Tibial artery (tissue), 4 donors: ENCODE results near the gene GAMT.

Source experiments
- DNase-seq, 2 donors: peaks; one replicate each; pipeline ENCODE4 v3.0.0-alpha.2; 2019
- H3K27ac ChIP-seq, 2 donors: fragments of 200-600 bp; sonication (generic) in 1 of 2; 1 replicate in 1 of 2; 2 replicates in 1 of 2; pipeline ENCODE4 v1.5.1; 2018 to 2019; ENCODE audit warnings: mild to moderate bottlenecking in 1 of 2
- H3K27me3 ChIP-seq, 2 donors: fragments of 200-600 bp; sonication (generic) in 1 of 2; one replicate each; pipeline versions ENCODE4 v1.5.1 to v1.6.0; 2016 to 2019
- H3K36me3 ChIP-seq, 3 donors: fragments of 200-600 bp; sonication (generic) in 2 of 3; one replicate each; pipeline ENCODE4 v1.5.1; 2016 to 2019; ENCODE audit warnings: mild to moderate bottlenecking in 2 of 3
- H3K4me1 ChIP-seq, 4 donors: fragments of 200-600 bp; sonication (generic) in 2 of 4; 1 replicate in 3 of 4; 2 replicates in 1 of 4; pipeline ENCODE4 v1.5.1; 2016 to 2019
- H3K4me3 ChIP-seq, 2 donors: fragments of 200-600 bp; sonication (generic) in 1 of 2; 1 replicate in 1 of 2; 2 replicates in 1 of 2; pipeline ENCODE4 v1.5.1; 2018 to 2019; ENCODE audit warnings: mild to moderate bottlenecking in 2 of 2
- H3K9me3 ChIP-seq, 3 donors: fragments of 200-600 bp; sonication (generic) in 1 of 3; one replicate each; pipeline ENCODE4 v1.5.1; 2016 to 2019
- CTCF ChIP-seq, 2 experiments: fragments of 200-600 bp in 1 of 2; fragments of 450-650 bp in 1 of 2; IDR thresholded peaks; one replicate each; pipeline ENCODE4 v1.5.1; 2017 to 2019; ENCODE audit warnings: antibody characterized with exemption in 2 of 2, mild to moderate bottlenecking in 1 of 2, moderate library complexity in 1 of 2
- intact Hi-C: fragments of 100-400 bp; cut with DNase I; formaldehyde crosslinking; loops from one replicate; pipeline ENCODE4 v1.15.0; 2023; ENCODE audit warnings: low total_unique reads

GAMT gene

GRCh38 chr19:1366899-1367870 is 34.2 kb downstream of the GAMT start:
- Histone ChIP-seq H3K4me3 (no peak overlapping the region), H3K4me1 (peaks cover 0 to 5% (median 3%) of the 10 kb centered on the region in 4 donors), H3K36me3 (peaks cover 58 to 100% (median 95%) of the 10 kb centered on the region in 3 donors), H3K27me3 (no peaks in the 10 kb centered on the region), H3K9me3 (no peaks in the 10 kb centered on the region), H3K27ac (no peak overlapping the region)
- no peak for TF ChIP-seq CTCF (IDR thresholded peaks at IDR 0.05)
- intact Hi-C loops: no loop called here
- no peak for DNase-seq

- Histone ChIP-seq H3K9me3 (no peaks in the 10 kb centered on the region), H3K27ac (no peak overlapping the region), H3K27me3 (no peaks in the 10 kb centered on the region), H3K36me3 (peaks cover 56 to 96% (median 88%) of the 10 kb centered on the region in 3 donors), H3K4me3 (no peak overlapping the region), H3K4me1 (peaks cover 0 to 14% (median 12%) of the 10 kb centered on the region in 4 donors)
- no peak for TF ChIP-seq CTCF (IDR thresholded peaks at IDR 0.05)
- intact Hi-C loops: no loop called here
- DNase-seq: no peak
Measured at GRCh38 chr19:1366296-1366695, 35.0 kb downstream of the GAMT start.

- no peak for TF ChIP-seq CTCF (IDR thresholded peaks at IDR 0.05)
- no peak overlapping the region for H3K27ac ChIP-seq
- H3K9me3 ChIP-seq: no peaks in the 10 kb centered on the region
- H3K4me1 ChIP-seq: peaks cover 0 to 21% (median 19%) of the 10 kb centered on the region in 4 donors
- H3K27me3 ChIP-seq: no peaks in the 10 kb centered on the region
- no peak overlapping the region for H3K4me3 ChIP-seq
- DNase-seq: no peak
- intact Hi-C loops: no loop called here
- peaks cover 49 to 91% (median 81%) of the 10 kb centered on the region in 3 donors for H3K36me3 ChIP-seq
Measured at GRCh38 chr19:1365319-1366269, 35.7 kb downstream of the GAMT start.

GRCh38 chr19:1364070-1364704 is 37.2 kb downstream of the GAMT start:
- Histone ChIP-seq H3K27me3 (no peaks in the 10 kb centered on the region), H3K4me3 (no peak overlapping the region), H3K36me3 (peaks cover 35 to 88% (median 71%) of the 10 kb centered on the region in 3 donors), H3K4me1 (peaks cover 0 to 28% (median 23%) of the 10 kb centered on the region in 4 donors), H3K9me3 (no peaks in the 10 kb centered on the region), H3K27ac (no peak overlapping the region)
- intact Hi-C loops: no loop called here
- DNase-seq: no peak
- no peak for TF ChIP-seq CTCF (IDR thresholded peaks at IDR 0.05)

- Histone ChIP-seq H3K27ac (no peak overlapping the region), H3K4me1 (peaks cover 0 to 28% (median 23%) of the 10 kb centered on the region in 4 donors), H3K9me3 (no peaks in the 10 kb centered on the region), H3K4me3 (no peak overlapping the region), H3K36me3 (peaks cover 38 to 87% (median 71%) of the 10 kb centered on the region in 3 donors), H3K27me3 (no peaks in the 10 kb centered on the region)
- no peak for TF ChIP-seq CTCF (IDR thresholded peaks at IDR 0.05)
- intact Hi-C loops: no loop called here
- no peak for DNase-seq
Measured at GRCh38 chr19:1363599-1363998, 37.7 kb downstream of the GAMT start.
